ENCODE results near the gene EFL1.
"Not testable (repeated sequence)": the region's sequence is repeated elsewhere in the genome, so short reads cannot be mapped to it uniquely, and the experiment has no call there.

The EFL1 gene

GRCh38 chr15:82196353-82196752, 66.2 kb downstream of the EFL1 start:
- Histone ChIP-seq H3K9me3 (ENCODE audit: control insufficient read depth, insufficient read depth, low read length) (no peaks in the 10 kb centered on the region), H3K4me1 (ENCODE audit: insufficient read depth, low read length) (no peaks in the 10 kb centered on the region), H3K9ac (ENCODE audit: low read depth, low read length) (no peak overlapping the region), H3K36me3 (ENCODE audit: insufficient read depth, low read length) (no peaks in the 10 kb centered on the region)

DNA sequence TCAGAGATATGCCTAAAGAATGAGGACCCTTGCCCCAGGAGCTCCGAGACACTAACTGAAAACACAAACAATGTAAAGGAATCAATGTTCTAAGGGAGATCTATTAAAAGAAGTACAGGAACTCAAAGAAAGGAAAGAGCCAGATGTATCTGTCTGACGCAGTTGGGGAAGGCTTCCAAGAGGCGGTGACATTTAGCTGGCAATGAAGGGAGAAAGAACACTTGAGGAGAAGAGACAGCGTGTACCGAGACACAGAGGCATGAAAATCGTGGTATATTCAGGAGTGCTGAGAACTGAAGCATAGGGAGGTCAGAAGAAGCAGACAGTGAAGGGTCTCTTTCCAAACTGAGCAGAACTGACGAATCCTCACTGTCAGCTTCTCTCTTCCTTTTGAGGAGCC, 66.7 kb downstream of the EFL1 start:
- H3K4me1 ChIP-seq (ENCODE audit: insufficient read depth, low read length); H3K36me3 ChIP-seq (ENCODE audit: insufficient read depth, low read length); H3K9me3 ChIP-seq (ENCODE audit: control insufficient read depth, insufficient read depth, low read length); H3K9ac ChIP-seq (ENCODE audit: low read depth, low read length): not testable (repeated sequence)

DNA sequence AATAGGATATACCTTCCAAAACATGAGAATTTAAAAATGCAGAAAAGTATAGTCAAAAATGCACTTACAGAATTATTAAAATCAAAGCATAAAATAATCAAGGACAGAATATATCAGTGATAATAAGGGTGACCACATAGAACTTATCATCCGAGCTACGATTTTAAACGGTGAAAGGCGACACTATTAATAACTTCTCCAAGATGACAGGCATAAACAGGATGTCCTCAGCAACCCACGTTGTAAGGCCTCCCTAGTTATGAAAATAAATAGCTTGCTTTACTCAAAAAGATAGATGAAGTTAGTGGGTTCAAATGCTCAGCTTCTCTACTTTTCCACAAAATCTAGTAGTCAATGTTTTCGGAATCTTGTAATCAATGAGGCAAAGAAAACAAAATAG, 68.0 kb downstream of the EFL1 start:
- H3K9ac ChIP-seq (ENCODE audit: low read depth, low read length); H3K9me3 ChIP-seq (ENCODE audit: control insufficient read depth, insufficient read depth, low read length); H3K4me1 ChIP-seq (ENCODE audit: insufficient read depth, low read length); H3K36me3 ChIP-seq (ENCODE audit: insufficient read depth, low read length): not testable (repeated sequence)

- H3K9me3 ChIP-seq (ENCODE audit: control insufficient read depth, insufficient read depth, low read length); H3K36me3 ChIP-seq (ENCODE audit: insufficient read depth, low read length); H3K4me1 ChIP-seq (ENCODE audit: insufficient read depth, low read length): not testable (repeated sequence)
Measured at GRCh38 chr15:82193435-82193834, 69.1 kb downstream of the EFL1 start.

DNA sequence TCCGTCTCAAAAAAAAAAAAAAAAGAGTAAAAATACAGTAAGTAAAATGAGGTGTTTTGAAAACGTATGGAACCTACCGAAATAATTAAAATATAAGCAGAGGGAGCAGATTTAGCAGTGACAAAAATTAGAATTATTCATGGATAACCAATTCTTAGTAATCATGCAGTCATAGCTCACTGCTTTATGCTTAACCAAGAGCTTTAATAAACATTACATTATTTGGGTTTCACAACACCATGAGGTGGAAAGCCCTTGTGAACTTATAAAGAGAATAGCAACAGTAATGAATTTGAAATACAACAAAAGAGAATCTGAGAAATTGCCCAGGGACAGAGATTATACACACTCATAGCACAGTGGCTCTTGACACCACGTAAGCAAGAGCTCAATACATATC, 70.1 kb downstream of the EFL1 start:
- not testable (repeated sequence) for H3K9ac ChIP-seq (ENCODE audit: low read depth, low read length)

More at GRCh38 chr15:82193435-82193834, 69.1 kb downstream of the EFL1 start:
- H3K9ac ChIP-seq (ENCODE audit: low read depth, low read length): not testable (repeated sequence)

GRCh38 chr15:82186719-82187406, 75.7 kb downstream of the EFL1 start:
- H3K9ac ChIP-seq (ENCODE audit: low read depth, low read length): no peak overlapping the region
- no peaks in the 10 kb centered on the region for H3K36me3 ChIP-seq (ENCODE audit: insufficient read depth, low read length)
- H3K9me3 ChIP-seq (ENCODE audit: control insufficient read depth, insufficient read depth, low read length): no peaks in the 10 kb centered on the region
- no peaks in the 10 kb centered on the region for H3K4me1 ChIP-seq (ENCODE audit: insufficient read depth, low read length)

More for the DNA sequence above, 70.1 kb downstream of the EFL1 start:
- H3K36me3 ChIP-seq (ENCODE audit: insufficient read depth, low read length); H3K4me1 ChIP-seq (ENCODE audit: insufficient read depth, low read length); H3K9me3 ChIP-seq (ENCODE audit: control insufficient read depth, insufficient read depth, low read length): not testable (repeated sequence)

- no peaks in the 10 kb centered on the region for H3K36me3 ChIP-seq (ENCODE audit: insufficient read depth, low read length)
- H3K4me1 ChIP-seq (ENCODE audit: insufficient read depth, low read length): no peaks in the 10 kb centered on the region
- H3K9me3 ChIP-seq (ENCODE audit: control insufficient read depth, insufficient read depth, low read length): no peaks in the 10 kb centered on the region
- H3K9ac ChIP-seq (ENCODE audit: low read depth, low read length): no peak overlapping the region
Measured at GRCh38 chr15:82186161-82186560, 76.4 kb downstream of the EFL1 start.

DNA sequence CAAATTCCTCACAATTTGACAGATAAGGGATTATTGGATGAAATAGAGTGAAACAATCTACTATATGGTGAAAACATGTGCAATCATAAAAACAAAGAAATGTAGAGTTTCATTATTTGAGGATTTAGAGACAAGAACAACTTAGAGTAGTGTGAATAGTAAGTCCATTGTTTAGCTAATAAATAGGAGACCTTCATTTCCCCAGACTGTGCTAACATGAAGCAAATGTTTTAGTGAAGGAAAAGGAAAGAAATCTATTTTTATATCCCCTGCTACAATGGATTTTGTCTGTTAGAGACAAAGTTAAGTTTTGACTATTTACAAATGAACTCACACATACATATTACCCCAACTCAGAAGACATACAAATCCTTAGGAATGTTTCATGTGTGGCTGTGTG, 77.8 kb downstream of the EFL1 start:
- Histone ChIP-seq H3K9ac (ENCODE audit: low read depth, low read length) (no peak overlapping the region), H3K9me3 (ENCODE audit: control insufficient read depth, insufficient read depth, low read length) (no peaks in the 10 kb centered on the region), H3K4me1 (ENCODE audit: insufficient read depth, low read length) (no peaks in the 10 kb centered on the region)

DNA sequence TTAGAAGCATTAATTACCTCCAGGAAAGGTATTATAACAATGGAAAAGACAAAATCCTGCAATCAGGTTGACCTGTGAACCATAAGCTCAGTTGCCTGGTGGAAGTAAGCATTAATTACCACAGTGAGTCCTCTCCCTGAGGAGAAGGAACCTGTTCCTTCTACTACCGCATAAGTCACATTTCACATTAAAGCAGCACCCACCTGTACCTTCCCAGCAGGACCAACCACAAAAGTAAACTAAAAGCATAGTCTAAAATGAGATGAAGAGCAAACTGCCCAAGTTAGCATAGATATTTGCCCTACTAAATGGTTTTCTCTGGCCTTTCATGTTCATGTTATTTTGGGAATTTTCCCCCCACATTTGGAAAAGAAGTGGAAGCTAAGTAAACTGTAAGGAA, 78.2 kb downstream of the EFL1 start:
- H3K36me3 ChIP-seq (ENCODE audit: insufficient read depth, low read length): no peaks in the 10 kb centered on the region
- no peaks in the 10 kb centered on the region for H3K9me3 ChIP-seq (ENCODE audit: control insufficient read depth, insufficient read depth, low read length)
- no peaks in the 10 kb centered on the region for H3K4me1 ChIP-seq (ENCODE audit: insufficient read depth, low read length)
- H3K9ac ChIP-seq (ENCODE audit: low read depth, low read length): no peak overlapping the region

More for the DNA sequence above, 77.8 kb downstream of the EFL1 start:
- H3K36me3 ChIP-seq (ENCODE audit: insufficient read depth, low read length): no peaks in the 10 kb centered on the region

DNA sequence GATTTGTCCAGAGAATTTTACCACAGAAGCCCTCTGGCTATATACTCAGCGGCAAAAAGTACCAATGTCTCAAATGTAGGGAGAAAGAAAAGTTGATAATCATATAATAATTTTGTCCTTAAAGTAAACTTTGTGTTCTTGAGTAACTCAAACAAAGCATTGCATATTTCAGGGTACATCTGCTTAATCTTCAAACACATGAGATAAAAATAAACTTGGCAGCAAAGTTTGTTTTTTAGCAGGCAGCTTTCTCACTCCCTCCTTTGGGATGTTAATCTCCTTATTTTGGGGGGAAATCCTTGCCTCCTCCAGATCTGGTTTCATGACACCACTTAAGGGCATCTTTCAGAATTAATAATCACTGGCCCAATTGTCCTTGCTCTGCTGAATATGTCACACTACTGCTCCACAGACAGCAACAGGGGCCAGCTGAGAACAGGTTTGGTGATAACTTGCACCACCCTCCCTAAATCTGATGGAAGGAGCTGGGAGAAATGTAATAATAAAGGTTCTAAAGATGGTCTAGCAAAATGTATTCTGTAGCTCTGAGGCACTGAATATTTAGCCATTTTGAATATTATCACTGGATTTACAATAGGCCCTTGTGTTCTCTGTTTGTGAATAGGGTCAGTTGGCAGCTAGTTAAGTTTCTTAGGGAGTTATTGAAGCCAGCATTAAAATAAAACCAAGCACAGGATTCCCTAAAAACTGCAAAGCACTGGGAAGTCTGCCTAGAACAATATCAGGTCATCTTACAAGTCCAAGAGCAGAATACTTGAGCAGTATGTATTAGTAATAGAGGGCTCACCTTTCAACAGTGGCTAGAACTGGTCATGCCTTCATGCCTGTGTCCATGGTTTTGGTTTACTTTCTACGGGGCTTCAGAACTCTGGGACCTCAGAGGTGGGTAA, 79.2 kb downstream of the EFL1 start:
- no peak overlapping the region for H3K9ac ChIP-seq (ENCODE audit: low read depth, low read length)
- H3K36me3 ChIP-seq (ENCODE audit: insufficient read depth, low read length): no peaks in the 10 kb centered on the region
- no peaks in the 10 kb centered on the region for H3K9me3 ChIP-seq (ENCODE audit: control insufficient read depth, insufficient read depth, low read length)
- H3K4me1 ChIP-seq (ENCODE audit: insufficient read depth, low read length): no peaks in the 10 kb centered on the region

- Histone ChIP-seq H3K36me3 (ENCODE audit: insufficient read depth, low read length) (no peaks in the 10 kb centered on the region), H3K9me3 (ENCODE audit: control insufficient read depth, insufficient read depth, low read length) (no peaks in the 10 kb centered on the region), H3K4me1 (ENCODE audit: insufficient read depth, low read length) (no peaks in the 10 kb centered on the region), H3K9ac (ENCODE audit: low read depth, low read length) (no peak overlapping the region)
Measured at GRCh38 chr15:82181371-82181770, 81.2 kb downstream of the EFL1 start.

DNA sequence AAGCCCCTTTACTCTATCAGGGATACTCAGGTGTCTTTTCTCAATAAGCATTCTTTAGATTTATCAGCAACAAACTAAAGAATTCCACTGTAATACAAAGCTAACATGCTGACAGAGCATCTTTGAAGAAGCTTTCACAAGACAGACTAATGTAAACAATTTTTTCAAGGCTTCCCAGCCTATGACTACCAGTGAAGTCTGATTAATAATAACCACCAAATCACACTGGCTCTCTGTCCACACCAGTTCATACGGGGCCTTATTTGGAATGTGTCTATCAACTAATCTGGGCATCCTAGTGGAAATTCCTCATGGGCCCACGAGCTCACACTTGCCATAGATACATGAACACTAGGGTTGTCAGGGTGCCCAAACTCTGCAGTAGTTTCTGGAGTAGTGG, 84.5 kb downstream of the EFL1 start:
- no peaks in the 10 kb centered on the region for H3K36me3 ChIP-seq (ENCODE audit: insufficient read depth, low read length)
- no peaks in the 10 kb centered on the region for H3K4me1 ChIP-seq (ENCODE audit: insufficient read depth, low read length)
- H3K9me3 ChIP-seq (ENCODE audit: control insufficient read depth, insufficient read depth, low read length): no peaks in the 10 kb centered on the region
- H3K9ac ChIP-seq (ENCODE audit: low read depth, low read length): no peak overlapping the region

DNA sequence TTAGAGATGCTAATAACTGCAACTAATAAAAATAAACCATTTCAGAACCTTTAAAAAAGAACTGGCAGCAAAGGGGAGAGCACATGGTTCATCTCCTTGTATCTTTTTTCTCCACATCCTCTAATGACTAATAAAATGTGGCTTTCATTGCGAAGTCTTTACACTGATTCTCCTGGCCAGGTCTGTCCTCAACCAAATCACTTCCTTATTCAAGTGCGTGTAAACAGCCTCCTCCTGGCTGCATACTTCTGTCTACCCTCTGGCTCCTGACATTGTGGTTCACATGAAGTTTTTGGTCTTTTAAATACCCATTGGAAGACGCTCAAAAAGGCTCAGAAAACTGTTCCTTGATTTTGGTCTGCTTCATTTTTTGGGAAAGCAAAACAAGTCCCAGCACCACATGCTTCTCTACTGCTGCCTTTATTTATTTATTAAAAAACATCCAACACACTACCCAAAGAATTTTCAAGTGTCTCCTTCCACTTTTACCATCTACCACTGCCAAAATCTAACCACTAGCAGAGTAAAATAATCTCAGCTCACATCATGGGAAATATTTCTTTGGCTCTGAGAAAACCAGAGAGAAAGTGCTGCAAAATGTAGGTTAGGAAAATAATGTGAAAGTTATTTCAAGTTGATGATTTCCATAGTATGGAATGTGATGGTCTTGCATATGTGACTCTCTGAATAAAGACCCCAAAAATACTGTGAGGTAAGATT, 85.1 kb downstream of the EFL1 start:
- Histone ChIP-seq H3K4me1 (ENCODE audit: insufficient read depth, low read length) (no peaks in the 10 kb centered on the region), H3K9me3 (ENCODE audit: control insufficient read depth, insufficient read depth, low read length) (no peaks in the 10 kb centered on the region), H3K36me3 (ENCODE audit: insufficient read depth, low read length) (no peaks in the 10 kb centered on the region), H3K9ac (ENCODE audit: low read depth, low read length) (no peak overlapping the region)

GRCh38 chr15:82176542-82176941, 86.0 kb downstream of the EFL1 start:
- no peaks in the 10 kb centered on the region for H3K9me3 ChIP-seq (ENCODE audit: control insufficient read depth, insufficient read depth, low read length)
- H3K9ac ChIP-seq (ENCODE audit: low read depth, low read length): no peak overlapping the region
- H3K4me1 ChIP-seq (ENCODE audit: insufficient read depth, low read length): no peaks in the 10 kb centered on the region
- H3K36me3 ChIP-seq (ENCODE audit: insufficient read depth, low read length): no peaks in the 10 kb centered on the region
